ENCODE results near the gene SLC16A2.

- TF ChIP-seq CTCF (conservative IDR thresholded peaks at IDR 0.05; ENCODE audit: low read length) (peak; percentile 68), EZH2phosphoT487 (IDR thresholded peaks at IDR 0.05; ENCODE audit: borderline replicate concordance) (no peak)
Measured at GRCh38 chrX:74382613-74383012, 38.7 kb upstream of the SLC16A2 start.

All from Loucy (cell line).